Mesendoderm (in vitro differentiated cells): ENCODE data around the gene EXOC7.

Source experiments
- DNase-seq: peaks from one replicate; pipeline ENCODE4 v3.0.0; 2013
- H2AK5ac ChIP-seq: 2 replicates; pipeline ENCODE4 v1.6.1; 2013; ENCODE audit warnings: low read length, inconsistent platforms
- H2BK120ac ChIP-seq: 2 replicates; pipeline ENCODE4 v1.6.1; 2013; ENCODE audit warnings: low read depth, mild to moderate bottlenecking, low read length, moderate library complexity, mixed read lengths
- H2BK15ac ChIP-seq: replicated peaks from 2 replicates; pipeline ENCODE4 v1.6.1; 2013; ENCODE audit warnings: low read depth, mild to moderate bottlenecking, moderate library complexity
- H2BK5ac ChIP-seq: 2 replicates; pipeline ENCODE4 v1.6.1; 2013; ENCODE audit warnings: low read length, inconsistent platforms
- H3K18ac ChIP-seq: 2 replicates; pipeline ENCODE4 v1.6.1; 2013; ENCODE audit warnings: mild to moderate bottlenecking, low read length, mixed read lengths
- H3K23ac ChIP-seq: one replicate; pipeline ENCODE4 v1.6.1; 2013; ENCODE audit warnings: low read length
- H3K27ac ChIP-seq: 2 replicates; pipeline ENCODE4 v1.5.1; 2013; ENCODE audit warnings: low read depth, mild to moderate bottlenecking, inconsistent platforms, low read length, moderate library complexity
- H3K27me3 ChIP-seq: 2 replicates; pipeline ENCODE4 v1.6.1; 2013; ENCODE audit warnings: low read length, control low read depth, mild to moderate bottlenecking, inconsistent platforms; ENCODE audit not compliant: insufficient read depth, poor library complexity
- H3K36me3 ChIP-seq: 2 replicates; pipeline ENCODE4 v1.6.1; 2013; ENCODE audit warnings: low read length, inconsistent platforms; ENCODE audit not compliant: control insufficient read depth, insufficient read depth
- H3K4ac ChIP-seq: one replicate; pipeline ENCODE4 v1.6.1; 2013; ENCODE audit warnings: low read depth, mild to moderate bottlenecking, low read length, moderate library complexity
- H3K4me1 ChIP-seq: 2 replicates; pipeline ENCODE4 v1.6.1; 2013; ENCODE audit warnings: low read depth, low read length, inconsistent platforms; ENCODE audit not compliant: control insufficient read depth
- H3K4me2 ChIP-seq: 2 replicates; pipeline ENCODE4 v1.6.1; 2013; ENCODE audit warnings: low read length
- H3K4me3 ChIP-seq: 2 replicates; pipeline ENCODE4 v1.5.1; 2013; ENCODE audit warnings: mild to moderate bottlenecking, low read length
- H3K56ac ChIP-seq: one replicate; pipeline ENCODE4 v1.6.1; 2013; ENCODE audit warnings: low read length
- H3K79me1 ChIP-seq: 2 replicates; pipeline ENCODE4 v1.6.1; 2013; ENCODE audit warnings: low read length, inconsistent platforms
- H3K79me2 ChIP-seq: 2 replicates; pipeline ENCODE4 v1.6.1; 2013; ENCODE audit warnings: mild to moderate bottlenecking, low read length; ENCODE audit not compliant: control insufficient read depth, insufficient read depth
- H3K9ac ChIP-seq: 2 replicates; pipeline ENCODE4 v1.6.1; 2013; ENCODE audit warnings: low read length, inconsistent platforms
- H4K5ac ChIP-seq: one replicate; pipeline ENCODE4 v1.6.1; 2013; ENCODE audit warnings: low read length
- H4K8ac ChIP-seq: one replicate; pipeline ENCODE4 v1.6.1; 2013; ENCODE audit warnings: low read depth, mild to moderate bottlenecking, control low read depth, low read length, moderate library complexity
- WGBS: extraction: QIAGEN DNeasy Blood & Tissue Kit; methylation state at CpG from one replicate; pipeline ENCODE4 v1.1.7; 2013; ENCODE audit warnings: low lambda C conversion rate, missing lambda C conversion rate; ENCODE audit not compliant: insufficient coverage; ENCODE audit errors: extremely low coverage; 5-methylcytosine and 5-hydroxymethylcytosine counted together

Gene EXOC7

DNA sequence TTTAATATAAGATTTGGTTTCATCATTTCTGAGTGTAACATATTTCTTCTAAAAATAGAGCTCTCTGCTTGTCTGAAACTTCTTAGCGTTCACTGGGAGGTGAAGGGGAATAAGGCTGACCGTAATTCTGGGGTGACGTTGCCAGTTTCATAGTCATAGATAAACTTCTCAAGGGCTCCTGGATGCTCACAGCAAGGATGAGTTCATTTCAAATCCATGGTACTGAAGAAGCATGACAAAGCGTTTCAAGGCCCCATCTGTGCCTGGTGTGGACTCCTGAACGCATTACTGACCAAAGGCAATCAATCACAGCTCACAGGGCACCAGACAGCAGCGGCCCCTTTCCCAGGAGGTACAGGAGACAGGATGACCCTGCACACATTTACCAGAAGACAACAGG lies 64.5 kb downstream of the EXOC7 start:
- H3K27me3 ChIP-seq, result no peaks in the 10 kb centered on the region
- no CpG with 5 or more reads among the region's 6 CpGs for WGBS
- no peak for DNase-seq
- no peak overlapping the region for H2BK120ac ChIP-seq
- H3K56ac ChIP-seq, result no peak overlapping the region
- no peaks in the 10 kb centered on the region for H3K4me1 ChIP-seq
- no peak overlapping the region for H3K4ac ChIP-seq
- H3K4me2 ChIP-seq, result no peak overlapping the region
- H3K9ac ChIP-seq, result no peak overlapping the region
- H3K4me3 ChIP-seq, result no peak overlapping the region
- H3K79me1 ChIP-seq, result no peaks in the 10 kb centered on the region
- no peaks in the 10 kb centered on the region for H3K79me2 ChIP-seq
- no peak overlapping the region for H3K23ac ChIP-seq
- H2AK5ac ChIP-seq, result no peak overlapping the region
- no peak overlapping the region for H2BK5ac ChIP-seq
- no peak overlapping the region for H2BK15ac ChIP-seq
- H4K8ac ChIP-seq, result no peak overlapping the region
- no peak overlapping the region for H4K5ac ChIP-seq
- H3K36me3 ChIP-seq, result peaks cover 16% of the 10 kb centered on the region
- H3K18ac ChIP-seq, result no peak overlapping the region
- no peak overlapping the region for H3K27ac ChIP-seq

DNA sequence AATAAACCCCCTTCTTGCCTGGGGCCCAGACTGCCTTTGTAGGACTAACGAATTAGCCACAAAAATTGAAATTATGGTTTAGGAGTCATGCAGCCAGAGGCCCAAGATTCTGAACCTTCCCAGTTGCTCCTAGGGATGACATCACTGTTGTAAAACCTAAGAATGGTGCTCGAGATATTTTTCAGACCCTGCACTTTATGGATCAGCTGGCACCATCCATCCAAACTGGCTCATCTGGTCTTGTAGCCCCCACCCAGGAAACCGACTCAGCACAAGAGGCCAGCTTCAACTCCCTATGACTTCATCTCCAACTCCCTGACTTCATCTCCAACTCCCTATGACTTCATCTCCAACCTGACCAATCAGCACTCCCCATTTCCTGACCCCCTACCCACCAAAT lies 65.5 kb downstream of the EXOC7 start:
- Histone ChIP-seq H4K8ac (no peak overlapping the region), H3K4me1 (no peaks in the 10 kb centered on the region), H3K4me3 (no peak overlapping the region), H3K36me3 (peaks cover 8% of the 10 kb centered on the region), H2BK5ac (no peak overlapping the region), H3K27me3 (no peaks in the 10 kb centered on the region), H2BK15ac (no peak overlapping the region), H3K4me2 (no peak overlapping the region), H3K27ac (no peak overlapping the region), H4K5ac (no peak overlapping the region), H3K4ac (no peak overlapping the region), H3K79me2 (no peaks in the 10 kb centered on the region), H3K9ac (no peak overlapping the region), H3K56ac (no peak overlapping the region), H3K23ac (no peak overlapping the region), H3K18ac (no peak overlapping the region), H2AK5ac (no peak overlapping the region), H3K79me1 (no peaks in the 10 kb centered on the region), H2BK120ac (no peak overlapping the region)
- no peak for DNase-seq
- no CpG with 5 or more reads among the region's 3 CpGs for WGBS

DNA sequence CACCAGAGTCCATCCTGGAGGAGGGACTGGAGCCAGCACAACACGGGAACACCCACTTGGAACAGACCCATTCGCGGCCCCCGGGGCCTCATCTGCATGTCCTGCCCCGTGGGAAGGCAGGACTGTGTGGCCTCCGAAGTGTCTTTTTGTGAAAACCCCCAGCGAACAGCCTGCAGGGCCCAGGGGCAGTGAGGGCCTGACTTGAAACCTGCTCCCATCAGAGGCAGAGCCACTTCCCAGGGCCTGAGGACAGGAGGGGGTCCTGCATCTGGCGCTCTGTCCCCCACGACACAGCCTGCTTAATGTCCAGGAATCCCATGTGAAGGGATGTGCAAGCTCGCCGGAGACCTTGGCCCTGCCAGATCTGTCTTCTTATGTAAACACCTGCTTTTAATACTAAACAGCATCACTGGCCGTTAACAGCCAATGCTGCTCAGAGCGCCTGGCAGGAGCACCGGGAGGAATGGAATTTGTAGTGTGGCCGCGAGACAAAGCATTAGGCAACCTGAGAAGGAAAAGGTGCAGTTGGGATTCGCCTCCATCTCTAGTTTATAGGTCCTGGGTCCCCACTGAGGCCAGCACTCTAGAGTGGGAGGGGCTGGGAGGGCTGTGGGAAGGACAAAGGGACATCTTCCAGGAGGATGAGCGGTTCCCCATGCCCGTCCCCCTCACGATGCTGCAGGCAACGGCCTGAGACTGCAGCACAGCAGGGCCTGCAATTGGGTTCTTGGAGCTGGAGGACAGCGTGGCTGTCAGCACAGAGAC lies 66.9 kb downstream of the EXOC7 start:
- Histone ChIP-seq H4K8ac (no peak overlapping the region), H3K79me2 (no peaks in the 10 kb centered on the region), H3K4ac (no peak overlapping the region), H3K9ac (no peak overlapping the region), H2AK5ac (no peak overlapping the region), H3K36me3 (peaks cover 8% of the 10 kb centered on the region), H2BK15ac (no peak overlapping the region), H3K4me3 (no peak overlapping the region), H2BK120ac (no peak overlapping the region), H3K4me2 (no peak overlapping the region), H3K79me1 (no peaks in the 10 kb centered on the region), H3K23ac (no peak overlapping the region), H3K27ac (no peak overlapping the region), H3K56ac (no peak overlapping the region), H3K18ac (no peak overlapping the region), H3K27me3 (no peaks in the 10 kb centered on the region), H3K4me1 (no peaks in the 10 kb centered on the region), H4K5ac (no peak overlapping the region), H2BK5ac (no peak overlapping the region)
- no CpG with 5 or more reads among the region's 22 CpGs for WGBS
- no peak for DNase-seq

DNA sequence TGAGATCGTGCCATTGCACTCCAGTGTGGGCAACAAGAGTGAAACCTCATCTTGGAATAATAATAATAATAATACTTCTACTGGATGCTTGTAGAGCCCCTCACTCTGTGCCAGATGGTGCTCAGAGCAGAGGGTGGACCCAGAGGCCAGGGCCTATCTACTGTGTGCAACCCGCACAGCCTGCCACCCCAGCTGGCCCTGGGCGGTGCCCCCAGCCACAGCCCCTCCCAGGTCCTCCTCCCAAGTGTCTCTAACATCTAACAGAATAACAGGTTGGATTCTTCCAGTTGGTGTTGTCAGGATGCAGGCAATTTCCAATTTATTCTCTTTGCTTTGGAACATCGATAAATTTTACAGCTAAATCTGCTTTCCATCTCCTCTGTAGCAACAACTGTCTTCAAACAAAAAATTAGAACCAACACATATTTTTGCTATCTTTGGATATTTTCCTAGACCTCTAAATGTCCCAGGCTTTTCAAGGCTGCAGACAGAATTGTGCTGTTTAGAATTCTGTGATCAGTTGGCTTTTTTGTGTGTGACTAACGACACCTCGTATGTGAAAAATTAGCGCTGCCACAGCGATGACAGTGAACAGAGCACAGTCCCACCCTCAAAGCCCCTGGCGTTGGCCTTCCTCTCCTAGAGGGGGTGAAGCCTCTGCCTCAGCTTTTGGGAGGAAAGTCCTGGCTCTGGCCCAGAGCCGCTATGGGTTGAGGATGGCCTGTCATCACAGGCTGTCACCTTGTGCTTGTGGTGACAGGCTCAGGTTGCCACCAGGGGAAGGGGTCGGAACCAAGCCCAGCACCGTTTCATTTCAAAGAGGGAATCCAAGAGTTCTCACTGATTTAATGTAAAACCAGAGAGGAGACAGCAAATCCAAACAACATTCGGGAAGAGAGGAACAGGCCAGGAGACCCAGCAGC lies 68.9 kb downstream of the EXOC7 start:
- Histone ChIP-seq H3K9ac (no peak overlapping the region), H3K56ac (no peak overlapping the region), H3K27me3 (no peaks in the 10 kb centered on the region), H3K36me3 (peaks cover 4% of the 10 kb centered on the region), H3K23ac (no peak overlapping the region), H3K4me1 (no peaks in the 10 kb centered on the region), H3K18ac (no peak overlapping the region), H4K5ac (no peak overlapping the region), H4K8ac (no peak overlapping the region), H2BK15ac (no peak overlapping the region), H3K4ac (no peak overlapping the region), H3K79me1 (no peaks in the 10 kb centered on the region), H3K27ac (no peak overlapping the region), H2BK5ac (no peak overlapping the region), H2BK120ac (no peak overlapping the region), H3K79me2 (no peaks in the 10 kb centered on the region), H3K4me2 (no peak overlapping the region), H3K4me3 (no peak overlapping the region), H2AK5ac (no peak overlapping the region)
- no CpG with 5 or more reads among the region's 13 CpGs for WGBS
- DNase-seq, result no peak

DNA sequence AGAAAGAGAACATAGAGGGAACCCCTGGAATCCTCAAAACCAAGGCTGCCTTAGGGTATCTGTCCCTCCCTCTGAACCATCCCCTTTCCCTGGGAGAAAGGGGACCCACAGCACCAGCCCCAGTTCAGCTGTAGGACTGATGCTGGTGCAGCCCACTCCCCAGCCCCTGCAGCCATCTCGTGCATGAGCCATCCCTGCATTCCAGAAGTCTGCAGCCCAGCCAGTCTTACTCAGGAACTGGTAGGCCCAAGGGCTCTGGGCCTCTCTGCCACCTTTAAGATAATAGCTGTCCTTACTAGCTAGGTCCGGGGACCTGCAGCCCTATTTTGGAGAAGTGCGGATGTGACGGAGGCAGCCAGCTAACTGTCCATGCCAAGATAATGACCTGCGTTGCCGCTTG lies 70.4 kb downstream of the EXOC7 start:
- no peak overlapping the region for H2AK5ac ChIP-seq
- no peaks in the 10 kb centered on the region for H3K79me1 ChIP-seq
- no peak overlapping the region for H3K56ac ChIP-seq
- H4K8ac ChIP-seq, result no peak overlapping the region
- no peak overlapping the region for H3K23ac ChIP-seq
- H4K5ac ChIP-seq, result no peak overlapping the region
- no peak overlapping the region for H3K27ac ChIP-seq
- no peaks in the 10 kb centered on the region for H3K27me3 ChIP-seq
- no peaks in the 10 kb centered on the region for H3K4me1 ChIP-seq
- DNase-seq, result no peak
- no peak overlapping the region for H3K4me3 ChIP-seq
- no peak overlapping the region for H3K4ac ChIP-seq
- no peak overlapping the region for H2BK15ac ChIP-seq
- H3K79me2 ChIP-seq, result no peaks in the 10 kb centered on the region
- no peak overlapping the region for H2BK120ac ChIP-seq
- H3K4me2 ChIP-seq, result no peak overlapping the region
- H3K9ac ChIP-seq, result no peak overlapping the region
- H3K18ac ChIP-seq, result no peak overlapping the region
- no peak overlapping the region for H2BK5ac ChIP-seq
- WGBS, result no CpG with 5 or more reads among the region's 6 CpGs
- no peaks in the 10 kb centered on the region for H3K36me3 ChIP-seq
